GM12878 (cell line): ENCODE data around the gene ELOF1. TPM values are rescaled to one million over a fixed set of nuclear protein-coding genes. Genes with fewer than 3 reads are reported as not detected.

Experiments
- ATAC-seq: fragments of 200-7000 bp; cut with Tn5 transposase; 3 replicates; pipeline ENCODE4 v1.9.1; 2020; ENCODE audit warnings: mild to moderate bottlenecking, moderate library complexity
- BruUV-seq: library from RNA; stranded (reverse); fragments of 400-500 nt; replicated peaks from 2 replicates; lab custom pipeline; 2021; lab: Mats Ljungman, UMichigan
- CTCF ChIA-PET: fragments of 300-600 bp; sonication (Branson Sonifier 250); formaldehyde crosslinking; extraction: SDS; loops from one replicate; lab custom pipeline; 2021; ENCODE audit warnings: inconsistent platforms; lab: Yijun Ruan, JAX
- POLR2A ChIA-PET: fragments of 350-600 bp; formaldehyde crosslinking; extraction: SDS; loops from one replicate; lab custom pipeline; 2021; ENCODE audit warnings: inconsistent platforms; lab: Charles Lee
- RAD21 ChIA-PET: fragments of 300-600 bp; sonication (Branson Sonifier 250); formaldehyde crosslinking; loops from one replicate; lab custom pipeline; 2023; ENCODE audit warnings: antibody characterized with exemption; ENCODE audit not compliant: unreplicated experiment; lab: Charles Lee
- SMC1A ChIA-PET: fragments of 300-600 bp; sonication (Branson Sonifier 250); formaldehyde crosslinking; loops from one replicate; lab custom pipeline; 2023; ENCODE audit not compliant: unreplicated experiment, uncharacterized antibody; lab: Charles Lee
- DNase-seq: peaks from one replicate; pipeline ENCODE4 v3.0.0-alpha.2; 2011; ENCODE audit warnings: low read depth, low spot score
- FAIRE-seq: peaks from 3 replicates; lab custom pipeline; 2011; peaks lifted over from hg19 to GRCh38; lab: Jason Lieb, UNC
- H2AFZ ChIP-seq: 2 replicates; pipeline ENCODE4 v1.6.0; 2011; ENCODE audit warnings: low read depth, low read length, control low read depth; ENCODE audit not compliant: control insufficient read depth
- H3K27ac ChIP-seq: 2 replicates; pipeline ENCODE4 v1.5.1; 2011; ENCODE audit warnings: control low read depth; ENCODE audit not compliant: control insufficient read depth, insufficient read depth
- H3K27me3 ChIP-seq, 2 experiments: replicated peaks in 1 of 2; 2 replicates each; pipeline versions ENCODE4 v1.6.0 to v1.6.1; 2011; ENCODE audit warnings: low read length in 1 of 2; ENCODE audit not compliant: control insufficient read depth in 2 of 2, insufficient read depth in 2 of 2
- H3K36me3 ChIP-seq, 2 experiments: 2 replicates each; pipeline ENCODE4 v1.5.1; 2011; ENCODE audit warnings: low read length in 1 of 2; ENCODE audit not compliant: control insufficient read depth in 2 of 2, insufficient read depth in 2 of 2
- H3K4me1 ChIP-seq: 2 replicates; pipeline ENCODE4 v1.6.1; 2011; ENCODE audit warnings: mild to moderate bottlenecking, low read length, moderate library complexity, mixed read lengths; ENCODE audit not compliant: control insufficient read depth, insufficient read depth
- H3K4me2 ChIP-seq: 2 replicates; pipeline ENCODE4 v1.6.0; 2011; ENCODE audit warnings: control low read depth; ENCODE audit not compliant: control insufficient read depth, insufficient read depth
- H3K4me3 ChIP-seq: fragments of 200-600 bp; sonication (generic); 2 replicates; pipeline ENCODE4 v1.5.1; 2016
- H3K79me2 ChIP-seq: 2 replicates; pipeline ENCODE4 v1.6.0; 2011; ENCODE audit warnings: low read length; ENCODE audit not compliant: control insufficient read depth, insufficient read depth
- H3K9ac ChIP-seq: 2 replicates; pipeline ENCODE4 v1.8.0; 2011; ENCODE audit warnings: low read length, control low read depth, mixed read lengths; ENCODE audit not compliant: control insufficient read depth, insufficient read depth
- H3K9me3 ChIP-seq: replicated peaks from 3 replicates; pipeline ENCODE4 v1.5.1; 2011; ENCODE audit warnings: mild to moderate bottlenecking, low read length; ENCODE audit not compliant: control insufficient read depth, insufficient read depth
- H4K20me1 ChIP-seq: 2 replicates; pipeline ENCODE4 v1.6.0; 2011; ENCODE audit not compliant: control insufficient read depth, insufficient read depth
- BACH1 ChIP-seq: fragments of 450-650 bp; IDR thresholded peaks from 2 replicates; pipeline ENCODE4 v1.6.1; 2017; ENCODE audit warnings: mild to moderate bottlenecking, borderline replicate concordance
- CBX3 ChIP-seq: fragments of 200-600 bp; sonication (generic); IDR thresholded peaks from 2 replicates; pipeline ENCODE4 v1.6.1; 2016; ENCODE audit warnings: low read depth, borderline replicate concordance
- CHD2 ChIP-seq: IDR thresholded peaks from 2 replicates; pipeline ENCODE4 v1.6.1; 2011; ENCODE audit warnings: low read depth, low read length, improper control_type of control experiment, borderline replicate concordance
- EGR1 ChIP-seq, 2 experiments: IDR thresholded peaks; 1 replicate in 1 of 2; 2 replicates in 1 of 2; pipeline ENCODE4 v1.6.1; 2011 to 2012; ENCODE audit warnings: low read depth in 2 of 2, low read length in 2 of 2, borderline replicate concordance in 1 of 2, mild to moderate bottlenecking in 1 of 2, moderate library complexity in 1 of 2
- EZH2 ChIP-seq: IDR thresholded peaks from 2 replicates; pipeline ENCODE4 v1.6.1; 2012; ENCODE audit warnings: low read depth, mild to moderate bottlenecking, control low read depth, inconsistent platforms, low read length, borderline replicate concordance; ENCODE audit not compliant: control insufficient read depth
- HDGF ChIP-seq: fragments of 450-650 bp; IDR thresholded peaks from 2 replicates; pipeline ENCODE4 v1.6.1; 2016; ENCODE audit warnings: antibody characterized with exemption
- IRF4 ChIP-seq: IDR thresholded peaks from 2 replicates; pipeline ENCODE4 v1.6.1; 2011; ENCODE audit warnings: low read depth, low read length
- KAT2A ChIP-seq: conservative IDR thresholded peaks from 2 replicates; pipeline ENCODE4 v1.6.1; 2011; ENCODE audit warnings: low read depth, low read length; ENCODE audit not compliant: control insufficient read depth
- KLF5 ChIP-seq: fragments of 450-650 bp; IDR thresholded peaks from 2 replicates; pipeline ENCODE4 v1.6.1; 2014; ENCODE audit warnings: mild to moderate bottlenecking; ENCODE audit not compliant: partially characterized antibody
- MYB ChIP-seq: fragments of 150-350 bp; IDR thresholded peaks from 2 replicates; pipeline ENCODE4 v1.6.1; 2014; ENCODE audit warnings: mild to moderate bottlenecking, low read depth, low read length, borderline replicate concordance
- NBN ChIP-seq: fragments of 450-650 bp; IDR thresholded peaks from 2 replicates; pipeline ENCODE4 v1.6.1; 2016
- NR2F1 ChIP-seq: fragments of 450-650 bp; conservative IDR thresholded peaks from 2 replicates; pipeline ENCODE4 v1.6.1; 2017; ENCODE audit warnings: mild to moderate bottlenecking
- PAX5 ChIP-seq: IDR thresholded peaks from 2 replicates; pipeline ENCODE4 v1.6.1; 2011; ENCODE audit warnings: low read depth, low read length, borderline replicate concordance
- POLR2AphosphoS2 ChIP-seq: IDR thresholded peaks from 2 replicates; pipeline ENCODE4 v1.6.1; 2011; ENCODE audit warnings: low read depth, mild to moderate bottlenecking, low read length, improper control_type of control experiment, moderate library complexity
- RFX5 ChIP-seq: IDR thresholded peaks from 2 replicates; pipeline ENCODE4 v1.6.1; 2011; ENCODE audit warnings: low read depth, low read length, improper control_type of control experiment
- SIX5 ChIP-seq: IDR thresholded peaks from 2 replicates; pipeline ENCODE4 v1.6.1; 2011; ENCODE audit warnings: mild to moderate bottlenecking, low read depth, low read length, moderate library complexity; ENCODE audit not compliant: severe bottlenecking
- SP1 ChIP-seq: IDR thresholded peaks from one replicate; pipeline ENCODE4 v1.6.1; 2011; ENCODE audit warnings: low read depth, low read length
- ZNF274 ChIP-seq: IDR thresholded peaks from one replicate; pipeline ENCODE4 v1.8.0; 2011; ENCODE audit not compliant: insufficient read length, insufficient read depth
- WGBS: methylation state at CpG from one replicate; pipeline ENCODE4 v1.1.6; 2016; ENCODE audit warnings: low lambda C conversion rate; ENCODE audit not compliant: insufficient replicate concordance, insufficient coverage; ENCODE audit errors: missing lambda C conversion rate; 5-methylcytosine and 5-hydroxymethylcytosine counted together
- in situ Hi-C: fragments of 300-500 bp; cut with MboI; formaldehyde crosslinking; loops from 9 replicates; pipeline ENCODE4 v1.14.3; 2018; ENCODE audit warnings: mixed read lengths
- intact Hi-C: fragments of 100-400 bp; cut with micrococcal nuclease; formaldehyde crosslinking; loops from one replicate; pipeline ENCODE4 v1.14.2; 2022; ENCODE audit not compliant: unreplicated experiment
- polyA plus RNA-seq, 11 experiments: library from polyadenylated mRNA; depleted of rRNA in 4 of 11; unstranded in 6 of 11; stranded (reverse) in 5 of 11; fragments of >200 nt; fragmentation: Nextera tagmentation in 4 of 11; fragmentation: Illumina TruSeq in 1 of 11; extraction: Ambion mirVana in 4 of 11; extraction: Trizol in 1 of 11; gene quantifications; 1 replicate in 1 of 11; 2 replicates in 10 of 11; pipeline versions ENCODE4 v1.2.1 to v1.2.3, GENCODE V29; 2011 to 2016; ENCODE audit warnings: inconsistent platforms in 2 of 11, missing spikeins in 2 of 11, low read depth in 1 of 11
- total RNA-seq, 4 experiments: library from RNA; depleted of rRNA in 3 of 4; stranded (reverse); fragments of >200 nt in 3 of 4; fragmentation: Illumina TruSeq in 1 of 4; extraction: Trizol in 1 of 4; gene quantifications; 2 replicates each; pipeline versions ENCODE4 v1.2.1 to v1.2.3, GENCODE V29; 2013 to 2021
- TF ChIP-seq, protein P1 (sequence below): fragments of 450-650 bp; formaldehyde crosslinking; IDR thresholded peaks from 2 replicates; pipeline ENCODE4 v1.4.0; 2020; ENCODE audit warnings: mild to moderate bottlenecking, moderate library complexity

The ELOF1 gene
- total and polyA plus RNA-seq, 10 of the 15 experiments (the other 5 are each of a cell fraction or from before 2014, with no cell fraction given) = 11.7 to 124 (median 92.9) TPM

DNA sequence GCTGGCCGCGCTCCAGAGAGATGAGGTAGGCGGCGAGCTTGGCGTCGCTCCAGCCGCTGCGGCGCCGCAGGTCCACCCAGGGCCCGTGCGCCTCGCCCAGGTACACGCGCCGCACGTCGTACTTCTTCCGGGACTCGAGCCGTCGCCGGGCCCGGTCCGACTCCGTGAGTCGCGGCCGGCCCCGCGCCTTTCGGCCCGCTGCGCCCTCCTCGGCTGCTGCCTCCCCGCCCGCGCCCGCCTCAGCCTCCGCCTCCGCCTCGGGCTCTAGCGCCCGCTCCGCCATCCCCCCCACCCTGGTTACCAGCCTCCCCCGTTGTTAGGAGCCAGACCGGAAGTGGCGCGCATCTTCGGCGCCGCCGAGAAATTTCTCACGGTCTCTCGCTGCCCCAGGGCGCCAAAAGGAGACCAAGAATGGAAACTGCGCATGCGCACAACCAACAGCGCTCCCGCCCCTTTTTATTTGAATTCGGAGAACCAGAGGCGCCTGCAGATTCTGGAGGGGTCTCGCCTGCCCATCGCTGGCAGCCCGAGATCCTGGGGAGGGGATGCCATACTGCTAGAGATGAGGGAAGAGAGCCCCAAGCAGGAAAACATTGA is 53.4 kb downstream of the ELOF1 start, which contains the start of gene ZNF653 (continued):
- TF ChIP-seq EZH2 (no peak), KAT2A (no peak), NR2F1 (peak; percentile 53; the same call in 1 of the 2 replicates), KLF5 (no peak), MYB (no peak), POLR2AphosphoS2 (peak; percentile 85)

DNA sequence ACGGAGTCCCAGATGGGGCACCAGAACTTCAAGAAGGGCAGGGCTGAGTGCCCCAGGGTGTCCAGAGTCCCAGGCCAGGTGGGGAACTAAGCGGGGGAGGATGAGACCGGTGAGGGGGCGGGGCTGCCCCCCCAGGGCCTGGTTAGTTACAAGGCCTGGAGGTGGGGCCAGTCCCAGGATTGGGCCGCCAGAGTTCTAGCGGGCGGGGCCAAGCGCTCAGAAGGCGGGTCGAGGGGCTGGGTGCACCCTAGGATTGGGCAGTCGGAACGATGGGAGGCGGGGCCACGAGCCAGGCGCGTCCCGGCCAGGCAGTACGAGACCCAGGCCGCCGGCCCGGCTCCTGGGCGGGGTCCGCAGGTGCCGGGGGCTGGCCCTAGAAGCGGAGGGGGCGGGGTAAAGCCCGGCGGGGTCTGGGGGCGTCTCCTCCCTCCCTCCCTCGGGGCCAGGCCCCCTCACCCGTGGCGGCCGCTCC is 54.0 kb downstream of the ELOF1 start:
- ChIA-PET SMC1A (no interaction called here), CTCF (no interaction called here), POLR2A (no interaction called here), RAD21 (no interaction called here)
- intact Hi-C loops (loop anchor here (1.0 kb wide), 1 partner anchor 70 kb away; the partner anchor contains the start of genes ODAD3 and PRKCSH), in situ Hi-C loops (no loop called here)
- no peaks in the 10 kb centered on the region for H3K4me1 ChIP-seq
- H3K27ac ChIP-seq = peak overlapping the region; percentile 70
- H3K79me2 ChIP-seq = peaks cover 4% of the 10 kb centered on the region
- FAIRE-seq (peak; percentile 99), ATAC-seq (peak; percentile 96), DNase-seq (peak; percentile 89)
- H3K9me3 ChIP-seq = no peaks in the 10 kb centered on the region
- peak overlapping the region; percentile 71 for H2AFZ ChIP-seq
- H3K4me2 ChIP-seq = peak overlapping the region; percentile 78
- H4K20me1 ChIP-seq = no peaks in the 10 kb centered on the region
- H3K4me3 ChIP-seq = peak overlapping the region; percentile 83
- WGBS = 1% methylated on average over 23 of the region's 33 CpGs
- H3K27me3 ChIP-seq = no peaks in the 10 kb centered on the region
- no TSS peak for BruUV-seq
- H3K36me3 ChIP-seq = no peaks in the 10 kb centered on the region; a peak in 1 of 4 replicates
- H3K9ac ChIP-seq = peak overlapping the region; percentile 78
- TF ChIP-seq RFX5 (peak; percentile 50; the same call in 1 of the 2 replicates), BACH1 (no peak), CHD2 (0 out of 2 replicates have a peak, but pooled peaks have one; percentile 22), IRF4 (no peak), SIX5 (no peak), CBX3 (no peak), SP1 (peak; percentile 84), HDGF (peak; percentile 89), PAX5 (no peak), EGR1 (IDR thresholded peaks at IDR 0.05; ENCODE audit: borderline replicate concordance in 1 of 2, low read depth in 2 of 2, low read length in 2 of 2) (peak in 1 of 2 experiments; percentile 93; a peak in 2 of 3 replicates), ZNF274 (no peak), NBN (0 out of 2 replicates have a peak, but pooled peaks have one; percentile 25)
- TF ChIP-seq, protein P1, sequence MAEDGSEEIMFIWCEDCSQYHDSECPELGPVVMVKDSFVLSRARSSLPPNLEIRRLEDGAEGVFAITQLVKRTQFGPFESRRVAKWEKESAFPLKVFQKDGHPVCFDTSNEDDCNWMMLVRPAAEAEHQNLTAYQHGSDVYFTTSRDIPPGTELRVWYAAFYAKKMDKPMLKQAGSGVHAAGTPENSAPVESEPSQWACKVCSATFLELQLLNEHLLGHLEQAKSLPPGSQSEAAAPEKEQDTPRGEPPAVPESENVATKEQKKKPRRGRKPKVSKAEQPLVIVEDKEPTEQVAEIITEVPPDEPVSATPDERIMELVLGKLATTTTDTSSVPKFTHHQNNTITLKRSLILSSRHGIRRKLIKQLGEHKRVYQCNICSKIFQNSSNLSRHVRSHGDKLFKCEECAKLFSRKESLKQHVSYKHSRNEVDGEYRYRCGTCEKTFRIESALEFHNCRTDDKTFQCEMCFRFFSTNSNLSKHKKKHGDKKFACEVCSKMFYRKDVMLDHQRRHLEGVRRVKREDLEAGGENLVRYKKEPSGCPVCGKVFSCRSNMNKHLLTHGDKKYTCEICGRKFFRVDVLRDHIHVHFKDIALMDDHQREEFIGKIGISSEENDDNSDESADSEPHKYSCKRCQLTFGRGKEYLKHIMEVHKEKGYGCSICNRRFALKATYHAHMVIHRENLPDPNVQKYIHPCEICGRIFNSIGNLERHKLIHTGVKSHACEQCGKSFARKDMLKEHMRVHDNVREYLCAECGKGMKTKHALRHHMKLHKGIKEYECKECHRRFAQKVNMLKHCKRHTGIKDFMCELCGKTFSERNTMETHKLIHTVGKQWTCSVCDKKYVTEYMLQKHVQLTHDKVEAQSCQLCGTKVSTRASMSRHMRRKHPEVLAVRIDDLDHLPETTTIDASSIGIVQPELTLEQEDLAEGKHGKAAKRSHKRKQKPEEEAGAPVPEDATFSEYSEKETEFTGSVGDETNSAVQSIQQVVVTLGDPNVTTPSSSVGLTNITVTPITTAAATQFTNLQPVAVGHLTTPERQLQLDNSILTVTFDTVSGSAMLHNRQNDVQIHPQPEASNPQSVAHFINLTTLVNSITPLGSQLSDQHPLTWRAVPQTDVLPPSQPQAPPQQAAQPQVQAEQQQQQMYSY (CRISPR knock-in tag) = no peak
